Smooth muscle cell (in vitro differentiated cells): Measurements from ENCODE around the gene RETSAT. TPM values are rescaled to one million over a fixed set of nuclear protein-coding genes. Genes with fewer than 3 reads are reported as not detected.

ENCODE experiments used
- DNase-seq: peaks from one replicate; lab custom pipeline; 2025; ENCODE audit not compliant: unreplicated experiment; lab: John Stamatoyannopoulos, UW
- H2AFZ ChIP-seq: fragments of 200-600 bp; sonication (generic); 2 replicates; pipeline ENCODE4 v1.6.0; 2016; ENCODE audit warnings: antibody characterized with exemption, low read depth, mild to moderate bottlenecking
- H3F3A ChIP-seq: fragments of 200-600 bp; sonication (generic); 2 replicates; pipeline ENCODE4 v1.6.0; 2017; ENCODE audit warnings: antibody characterized with exemption, low read depth
- H3K27ac ChIP-seq: fragments of 200-600 bp; sonication (generic); 2 replicates; pipeline ENCODE4 v1.5.1; 2016; ENCODE audit warnings: low read depth, mild to moderate bottlenecking
- H3K27me3 ChIP-seq: fragments of 200-600 bp; sonication (generic); 2 replicates; pipeline ENCODE4 v1.6.1; 2016; ENCODE audit warnings: low read depth, mild to moderate bottlenecking
- H3K36me3 ChIP-seq: fragments of 200-600 bp; sonication (generic); 2 replicates; pipeline ENCODE4 v1.5.1; 2016; ENCODE audit warnings: low read depth
- H3K4me1 ChIP-seq: fragments of 200-600 bp; sonication (generic); 2 replicates; pipeline ENCODE4 v1.5.1; 2016; ENCODE audit warnings: low read depth
- H3K4me2 ChIP-seq: fragments of 200-600 bp; sonication (generic); 2 replicates; pipeline ENCODE4 v1.6.0; 2016; ENCODE audit warnings: mild to moderate bottlenecking
- H3K4me3 ChIP-seq: fragments of 200-600 bp; sonication (generic); 2 replicates; pipeline ENCODE4 v1.5.1; 2016; ENCODE audit warnings: mild to moderate bottlenecking
- H3K79me2 ChIP-seq: fragments of 200-600 bp; sonication (generic); 2 replicates; pipeline ENCODE4 v1.6.0; 2016; ENCODE audit warnings: low read depth, mild to moderate bottlenecking
- H3K9ac ChIP-seq: fragments of 200-600 bp; sonication (generic); 2 replicates; pipeline ENCODE4 v1.6.0; 2016; ENCODE audit warnings: low read depth
- H3K9me3 ChIP-seq: fragments of 200-600 bp; sonication (generic); replicated peaks from 2 replicates; pipeline ENCODE4 v1.5.1; 2016; ENCODE audit warnings: low read depth
- H4K20me1 ChIP-seq: fragments of 200-600 bp; sonication (generic); 2 replicates; pipeline ENCODE4 v1.6.0; 2016; ENCODE audit warnings: low read depth
- WGBS: methylation state at CpG from one replicate; pipeline ENCODE4 v1.1.7; 2016; ENCODE audit warnings: low lambda C conversion rate; 5-methylcytosine and 5-hydroxymethylcytosine counted together
- polyA plus RNA-seq: library from polyadenylated mRNA; unstranded; fragments of >200 nt; fragmentation: Nextera tagmentation; extraction: Ambion mirVana; gene quantifications from 2 replicates; pipeline ENCODE4 v1.2.1, GENCODE V29; 2016
- total RNA-seq: library from RNA; depleted of rRNA; stranded (reverse); fragments of >200 nt; gene quantifications from 2 replicates; pipeline ENCODE4 v1.2.3, GENCODE V29; 2014
- TF ChIP-seq, protein P1 (sequence below): fragments of 200-600 bp; sonication (generic); IDR thresholded peaks from 2 replicates; pipeline ENCODE4 v1.5.1; 2017; ENCODE audit warnings: borderline replicate concordance, mild to moderate bottlenecking, antibody characterized with exemption; ENCODE audit not compliant: insufficient read depth, poor library complexity, severe bottlenecking

Gene RETSAT
- total and polyA plus RNA-seq, 2 experiments from 2014 or later = 17.9 to 29.9 TPM

DNA sequence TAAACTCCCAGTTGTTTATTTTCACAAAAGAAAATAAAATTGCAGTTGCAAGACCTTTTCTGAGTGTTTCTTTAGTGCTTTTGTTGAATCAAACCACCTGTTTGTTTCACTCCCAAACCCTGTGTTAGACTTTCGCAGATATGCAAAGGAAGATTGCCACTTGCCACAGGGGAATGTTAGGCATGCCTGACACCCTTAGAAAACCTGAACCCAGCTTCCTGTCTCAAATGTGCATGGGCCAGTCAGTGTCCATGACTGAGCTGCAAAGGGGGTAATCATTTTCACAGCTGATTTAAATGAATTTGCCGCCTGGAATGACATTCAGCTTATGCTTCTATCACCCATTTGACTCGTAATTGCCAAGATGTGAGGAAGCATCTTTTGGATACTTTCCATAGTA lies 44.0 kb downstream of the RETSAT start:
- WGBS = 90% methylated on average over 3 of the region's 3 CpGs

DNA sequence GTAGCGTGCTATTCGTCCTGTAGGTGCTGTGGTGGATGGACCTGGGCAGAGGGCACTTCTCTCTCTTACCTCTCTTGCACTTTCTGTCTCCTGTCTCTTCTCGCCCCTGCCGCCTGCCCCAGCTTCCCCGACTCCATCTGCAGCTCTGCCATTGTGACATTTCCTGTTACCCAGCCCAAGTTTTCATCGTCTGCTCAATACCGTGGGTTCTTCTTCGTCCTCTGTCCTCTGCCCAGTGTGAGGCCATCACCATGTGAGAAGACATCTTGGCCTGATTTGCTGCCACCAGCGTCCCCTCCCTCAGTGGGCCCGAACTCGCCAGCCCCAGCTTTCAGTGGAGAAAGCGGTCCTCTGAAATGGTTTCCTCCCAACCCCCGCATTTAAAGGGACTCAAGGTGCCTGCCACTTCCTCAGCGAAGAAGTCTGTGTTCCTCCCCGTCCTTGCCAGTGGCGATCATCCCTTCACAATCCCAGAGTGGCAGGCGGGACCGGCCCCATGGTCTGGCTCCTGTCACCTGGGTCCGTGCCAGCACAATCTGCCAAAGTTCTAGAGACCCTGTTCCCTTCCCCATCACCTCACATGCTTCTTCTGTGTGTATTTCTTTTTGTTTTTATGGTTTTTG lies 44.5 kb downstream of the RETSAT start:
- Histone ChIP-seq H3K9me3 (no peaks in the 10 kb centered on the region), H3K4me2 (no peak overlapping the region), H3K27ac (no peak overlapping the region), H3K36me3 (no peaks in the 10 kb centered on the region), H2AFZ (no peak overlapping the region), H3K9ac (no peak overlapping the region), H3K79me2 (no peaks in the 10 kb centered on the region), H3K4me1 (no peaks in the 10 kb centered on the region), H4K20me1 (no peaks in the 10 kb centered on the region), H3K4me3 (no peak overlapping the region), H3K27me3 (no peaks in the 10 kb centered on the region), H3F3A (no peaks in the 10 kb centered on the region)
- TF ChIP-seq, protein P1, sequence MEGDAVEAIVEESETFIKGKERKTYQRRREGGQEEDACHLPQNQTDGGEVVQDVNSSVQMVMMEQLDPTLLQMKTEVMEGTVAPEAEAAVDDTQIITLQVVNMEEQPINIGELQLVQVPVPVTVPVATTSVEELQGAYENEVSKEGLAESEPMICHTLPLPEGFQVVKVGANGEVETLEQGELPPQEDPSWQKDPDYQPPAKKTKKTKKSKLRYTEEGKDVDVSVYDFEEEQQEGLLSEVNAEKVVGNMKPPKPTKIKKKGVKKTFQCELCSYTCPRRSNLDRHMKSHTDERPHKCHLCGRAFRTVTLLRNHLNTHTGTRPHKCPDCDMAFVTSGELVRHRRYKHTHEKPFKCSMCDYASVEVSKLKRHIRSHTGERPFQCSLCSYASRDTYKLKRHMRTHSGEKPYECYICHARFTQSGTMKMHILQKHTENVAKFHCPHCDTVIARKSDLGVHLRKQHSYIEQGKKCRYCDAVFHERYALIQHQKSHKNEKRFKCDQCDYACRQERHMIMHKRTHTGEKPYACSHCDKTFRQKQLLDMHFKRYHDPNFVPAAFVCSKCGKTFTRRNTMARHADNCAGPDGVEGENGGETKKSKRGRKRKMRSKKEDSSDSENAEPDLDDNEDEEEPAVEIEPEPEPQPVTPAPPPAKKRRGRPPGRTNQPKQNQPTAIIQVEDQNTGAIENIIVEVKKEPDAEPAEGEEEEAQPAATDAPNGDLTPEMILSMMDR = no peak
- DNase-seq = no peak
- 82% methylated on average over 19 of the region's 19 CpGs for WGBS

More for the DNA sequence above, 44.0 kb downstream of the RETSAT start:
- Histone ChIP-seq H4K20me1 (no peaks in the 10 kb centered on the region), H3K4me2 (no peak overlapping the region), H3K36me3 (no peaks in the 10 kb centered on the region), H3K9me3 (no peaks in the 10 kb centered on the region), H3K27me3 (no peaks in the 10 kb centered on the region), H3K27ac (no peak overlapping the region), H3K4me1 (no peaks in the 10 kb centered on the region), H3K4me3 (no peak overlapping the region), H3K9ac (no peak overlapping the region), H3K79me2 (no peaks in the 10 kb centered on the region), H3F3A (no peaks in the 10 kb centered on the region), H2AFZ (no peak overlapping the region)
- TF ChIP-seq, protein P1 = no peak
- no peak for DNase-seq

DNA sequence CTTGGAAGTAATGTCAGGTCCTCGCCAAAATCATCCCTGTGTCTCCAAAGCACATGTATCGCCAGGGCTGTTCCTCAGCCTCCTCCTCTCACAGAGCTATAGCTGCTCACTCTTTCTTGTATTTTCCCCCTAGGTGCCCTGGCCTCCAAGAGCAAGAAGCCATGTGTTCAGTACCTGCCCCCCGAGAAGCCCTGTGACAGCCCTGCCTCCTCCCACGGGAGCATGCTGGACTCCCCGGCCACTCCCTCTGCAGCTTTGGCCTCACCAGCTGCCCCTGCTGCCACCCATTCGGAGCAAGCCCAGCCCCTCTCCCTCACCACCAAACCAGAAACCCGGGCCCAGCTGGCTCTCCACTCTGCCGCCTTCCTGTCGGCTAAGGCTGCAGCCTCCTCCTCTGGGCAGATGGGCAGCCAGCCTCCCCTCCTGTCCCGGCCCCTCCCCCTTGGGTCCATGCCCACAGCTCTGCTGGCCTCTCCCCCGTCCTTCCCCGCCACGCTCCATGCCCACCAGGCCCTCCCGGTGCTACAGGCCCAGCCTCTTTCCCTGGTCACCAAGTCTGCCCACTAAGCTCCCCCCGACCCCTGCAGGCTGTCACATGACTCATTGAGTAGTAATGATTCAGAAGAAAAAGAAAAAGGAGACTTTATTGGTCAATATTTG lies 45.3 kb downstream of the RETSAT start:
- no peak overlapping the region for H3K9ac ChIP-seq
- TF ChIP-seq, protein P1 = no peak
- H3K4me1 ChIP-seq = no peaks in the 10 kb centered on the region
- WGBS = 76% methylated on average over 15 of the region's 15 CpGs
- no peaks in the 10 kb centered on the region for H3K9me3 ChIP-seq
- no peak for DNase-seq
- no peak overlapping the region for H3K27ac ChIP-seq
- H3F3A ChIP-seq = no peaks in the 10 kb centered on the region
- H3K4me3 ChIP-seq = no peak overlapping the region
- no peaks in the 10 kb centered on the region for H4K20me1 ChIP-seq
- H2AFZ ChIP-seq = no peak overlapping the region
- H3K27me3 ChIP-seq = no peaks in the 10 kb centered on the region
- no peaks in the 10 kb centered on the region for H3K79me2 ChIP-seq
- no peak overlapping the region for H3K4me2 ChIP-seq
- no peaks in the 10 kb centered on the region for H3K36me3 ChIP-seq

DNA sequence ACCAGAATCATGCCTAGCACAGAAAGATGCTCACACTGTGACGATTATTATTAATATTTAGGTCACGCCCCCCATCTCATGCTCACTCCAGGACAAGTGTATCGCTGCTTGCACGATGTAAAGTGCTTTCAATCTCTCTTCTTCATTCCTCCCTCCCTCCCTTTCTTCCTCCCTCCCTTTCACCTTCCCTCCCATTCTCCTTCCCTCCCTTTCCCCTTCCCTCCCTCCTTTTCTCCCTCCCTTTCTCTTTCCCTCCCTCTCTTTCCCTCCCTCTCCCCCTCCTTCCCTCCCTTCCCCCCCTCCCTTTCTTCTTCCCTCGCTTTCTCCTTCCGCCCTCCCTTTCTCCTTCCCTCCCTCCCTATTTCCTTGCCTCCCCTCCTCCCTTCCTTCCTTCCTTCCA lies 46.1 kb downstream of the RETSAT start:
- Histone ChIP-seq H3K27ac (no peak overlapping the region), H3K79me2 (no peaks in the 10 kb centered on the region), H3K27me3 (no peaks in the 10 kb centered on the region), H3K4me1 (no peaks in the 10 kb centered on the region), H3K36me3 (no peaks in the 10 kb centered on the region), H3K9ac (no peak overlapping the region), H3K9me3 (no peaks in the 10 kb centered on the region), H3F3A (no peaks in the 10 kb centered on the region), H4K20me1 (no peaks in the 10 kb centered on the region), H2AFZ (no peak overlapping the region), H3K4me3 (no peak overlapping the region), H3K4me2 (no peak overlapping the region)
- WGBS = 67% methylated on average over 6 of the region's 6 CpGs
- TF ChIP-seq, protein P1 = no peak
- no peak for DNase-seq
